Type B pancreatic cell (in vitro differentiated cells): ENCODE measurements around the gene PARD3. TPM values are rescaled to one million over a fixed set of nuclear protein-coding genes. Genes with fewer than 3 reads are reported as not detected.
"Not testable (repeated sequence)": the region's sequence is repeated elsewhere in the genome, so short reads cannot be mapped to it uniquely, and the experiment has no call there.

Source experiments
- DNase-seq: peaks from one replicate; pipeline ENCODE4 v3.0.0; 2021; ENCODE audit warnings: mixed read lengths; ENCODE audit not compliant: unreplicated experiment; ENCODE audit errors: extremely low spot score
- H3K27ac Mint-ChIP-seq: 2 replicates; pipeline ENCODE4 v1.8.0; 2021; ENCODE audit warnings: mild to moderate bottlenecking, mixed read lengths
- H3K27me3 Mint-ChIP-seq: 2 replicates; pipeline ENCODE4 v1.8.0; 2021; ENCODE audit warnings: mixed read lengths
- H3K36me3 Mint-ChIP-seq: 2 replicates; pipeline ENCODE4 v1.8.0; 2021; ENCODE audit warnings: mixed read lengths
- H3K4me1 Mint-ChIP-seq: one replicate; pipeline ENCODE4 v1.8.0; 2021; ENCODE audit warnings: mixed read lengths; ENCODE audit not compliant: unreplicated experiment
- H3K4me3 Mint-ChIP-seq: 2 replicates; pipeline ENCODE4 v1.8.0; 2021; ENCODE audit warnings: mild to moderate bottlenecking, mixed read lengths
- H3K9me3 Mint-ChIP-seq: 2 replicates; pipeline ENCODE4 v1.8.0; 2021; ENCODE audit warnings: mixed read lengths
- total RNA-seq: library from RNA; stranded (reverse); gene quantifications from 2 replicates; pipeline ENCODE4 v1.2.1, GENCODE V29; 2021; ENCODE audit warnings: low replicate concordance
- TF ChIP-seq, protein P1 (sequence below): fragments of 200-600 bp; sonication (generic); conservative IDR thresholded peaks from 2 replicates; pipeline ENCODE4 v1.5.0; 2021; ENCODE audit warnings: antibody characterized with exemption, mild to moderate bottlenecking

PARD3 gene
- total RNA-seq, 1 donor from 2014 or later, result 52.3 TPM

DNA sequence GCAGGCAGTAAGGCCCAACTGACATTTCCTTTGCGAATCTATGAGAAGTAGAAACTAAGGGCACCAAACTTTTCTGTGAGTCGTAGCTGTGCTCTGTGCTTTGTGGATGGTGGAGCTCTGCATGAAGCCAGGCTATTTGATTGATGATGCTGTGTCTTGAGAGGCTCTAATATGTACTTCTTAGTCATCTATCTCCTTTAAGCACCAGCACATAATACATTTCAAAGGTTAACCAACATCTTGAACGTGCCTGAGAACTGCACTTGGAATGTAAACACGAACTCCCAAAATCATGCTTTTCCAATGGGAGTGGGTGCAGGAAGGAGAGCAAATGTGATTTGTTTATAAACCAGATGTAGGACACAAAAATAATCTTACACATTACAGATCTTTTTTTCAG lies 411.6 kb downstream of the PARD3 start:
- peaks cover 4% of the 10 kb centered on the region for H3K9me3 Mint-ChIP-seq
- DNase-seq, result no peak
- H3K27ac Mint-ChIP-seq, result no peak overlapping the region
- H3K4me1 Mint-ChIP-seq, result peaks cover 37% of the 10 kb centered on the region
- H3K27me3 Mint-ChIP-seq, result no peaks in the 10 kb centered on the region
- H3K36me3 Mint-ChIP-seq, result peaks cover 8% of the 10 kb centered on the region
- no peak overlapping the region for H3K4me3 Mint-ChIP-seq
- TF ChIP-seq, protein P1, sequence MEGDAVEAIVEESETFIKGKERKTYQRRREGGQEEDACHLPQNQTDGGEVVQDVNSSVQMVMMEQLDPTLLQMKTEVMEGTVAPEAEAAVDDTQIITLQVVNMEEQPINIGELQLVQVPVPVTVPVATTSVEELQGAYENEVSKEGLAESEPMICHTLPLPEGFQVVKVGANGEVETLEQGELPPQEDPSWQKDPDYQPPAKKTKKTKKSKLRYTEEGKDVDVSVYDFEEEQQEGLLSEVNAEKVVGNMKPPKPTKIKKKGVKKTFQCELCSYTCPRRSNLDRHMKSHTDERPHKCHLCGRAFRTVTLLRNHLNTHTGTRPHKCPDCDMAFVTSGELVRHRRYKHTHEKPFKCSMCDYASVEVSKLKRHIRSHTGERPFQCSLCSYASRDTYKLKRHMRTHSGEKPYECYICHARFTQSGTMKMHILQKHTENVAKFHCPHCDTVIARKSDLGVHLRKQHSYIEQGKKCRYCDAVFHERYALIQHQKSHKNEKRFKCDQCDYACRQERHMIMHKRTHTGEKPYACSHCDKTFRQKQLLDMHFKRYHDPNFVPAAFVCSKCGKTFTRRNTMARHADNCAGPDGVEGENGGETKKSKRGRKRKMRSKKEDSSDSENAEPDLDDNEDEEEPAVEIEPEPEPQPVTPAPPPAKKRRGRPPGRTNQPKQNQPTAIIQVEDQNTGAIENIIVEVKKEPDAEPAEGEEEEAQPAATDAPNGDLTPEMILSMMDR, result no peak

DNA sequence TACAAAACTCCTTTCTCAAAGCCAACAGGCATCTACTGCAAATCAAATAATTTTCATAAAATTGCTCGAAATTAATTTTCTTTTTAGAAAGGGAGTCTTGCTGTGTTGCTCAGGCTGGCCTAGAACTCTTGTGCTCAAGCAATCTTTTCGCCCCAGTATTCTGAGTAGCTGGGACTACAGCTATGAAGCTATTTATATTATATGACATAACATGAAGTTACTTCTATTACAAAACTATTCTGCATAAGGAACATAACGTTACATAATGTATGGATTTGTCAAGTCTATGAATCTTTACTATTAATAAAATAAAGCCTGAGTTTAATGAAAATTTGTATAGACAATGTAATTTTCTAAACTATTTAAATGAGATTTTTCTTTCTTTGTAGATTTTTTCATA lies 415.0 kb downstream of the PARD3 start:
- DNase-seq, result no peak
- no peak overlapping the region for H3K27ac Mint-ChIP-seq
- no peaks in the 10 kb centered on the region for H3K27me3 Mint-ChIP-seq
- peaks cover 14% of the 10 kb centered on the region for H3K36me3 Mint-ChIP-seq
- no peak overlapping the region for H3K4me3 Mint-ChIP-seq
- H3K9me3 Mint-ChIP-seq, result no peaks in the 10 kb centered on the region
- TF ChIP-seq, protein P1, result no peak
- peaks cover 12% of the 10 kb centered on the region for H3K4me1 Mint-ChIP-seq

DNA sequence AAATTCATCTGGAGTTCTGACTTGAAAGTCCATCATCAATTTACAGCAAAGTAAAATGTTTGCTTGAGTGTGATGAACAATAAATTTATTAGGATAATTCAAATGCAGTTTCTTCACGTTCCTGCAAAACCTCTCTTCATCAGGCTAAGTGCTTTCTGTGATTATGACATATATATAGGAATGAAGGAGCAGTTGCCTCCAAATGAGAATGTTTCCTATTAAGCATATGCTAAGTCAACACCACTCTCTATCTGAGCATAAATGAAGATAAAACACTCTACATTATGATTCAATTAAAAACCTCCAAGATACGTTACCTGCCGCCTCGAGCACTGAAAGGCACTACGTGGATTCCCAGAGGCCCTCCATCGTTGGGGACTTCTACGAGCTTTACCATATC lies 416.1 kb downstream of the PARD3 start:
- Mint-ChIP-seq H3K27me3 (no peaks in the 10 kb centered on the region), H3K27ac (no peak overlapping the region), H3K4me3 (no peak overlapping the region), H3K9me3 (no peaks in the 10 kb centered on the region), H3K36me3 (peaks cover 14% of the 10 kb centered on the region), H3K4me1 (peaks cover 12% of the 10 kb centered on the region)
- no peak for DNase-seq
- TF ChIP-seq, protein P1, result no peak

DNA sequence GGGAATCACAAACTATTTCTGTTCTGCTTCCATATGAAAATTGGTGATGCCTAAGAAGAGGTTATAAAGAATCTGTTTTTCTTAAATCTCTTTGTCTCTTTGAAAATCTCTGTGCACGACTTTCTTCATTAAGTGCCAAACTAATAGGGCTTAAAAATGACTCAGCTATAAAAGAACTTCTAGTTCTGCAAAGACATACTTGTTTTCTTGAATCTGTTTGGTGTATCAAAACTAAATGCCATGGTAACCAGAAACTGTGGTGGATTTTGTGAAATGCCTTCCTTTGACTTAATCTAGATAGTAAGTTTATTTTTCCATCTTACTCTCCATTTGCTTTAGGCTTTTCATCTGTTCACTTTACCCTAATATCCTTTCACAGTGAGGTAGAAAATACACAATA lies 417.8 kb downstream of the PARD3 start:
- Mint-ChIP-seq H3K36me3 (peaks cover 14% of the 10 kb centered on the region), H3K4me1 (peaks cover 4% of the 10 kb centered on the region)

DNA sequence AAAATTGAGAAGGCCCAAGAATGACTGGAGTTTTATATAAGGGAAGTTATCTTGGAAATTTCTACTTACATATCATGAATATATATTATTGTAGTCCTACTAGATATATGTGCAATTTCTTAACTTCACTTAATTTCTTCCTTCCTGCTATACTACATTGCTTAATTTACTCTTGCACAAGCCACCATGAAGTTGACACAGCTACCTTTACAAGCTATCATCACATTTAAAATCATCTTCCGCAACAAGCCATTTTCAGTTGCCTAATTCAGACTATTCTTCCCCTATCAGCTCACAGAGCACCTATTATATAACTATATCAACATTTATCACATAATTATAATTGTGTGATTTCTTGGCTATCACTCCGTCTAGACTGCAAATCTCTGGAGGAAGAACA lies 418.4 kb downstream of the PARD3 start:
- no peaks in the 10 kb centered on the region for H3K27me3 Mint-ChIP-seq
- no peaks in the 10 kb centered on the region for H3K9me3 Mint-ChIP-seq
- no peak overlapping the region for H3K4me3 Mint-ChIP-seq
- peaks cover 14% of the 10 kb centered on the region for H3K36me3 Mint-ChIP-seq
- no peak for DNase-seq
- no peak overlapping the region for H3K27ac Mint-ChIP-seq
- H3K4me1 Mint-ChIP-seq, result peaks cover 1% of the 10 kb centered on the region
- TF ChIP-seq, protein P1, result no peak

More for the DNA sequence above, 417.8 kb downstream of the PARD3 start:
- Mint-ChIP-seq H3K4me3 (no peak overlapping the region), H3K9me3 (no peaks in the 10 kb centered on the region), H3K27ac (no peak overlapping the region), H3K27me3 (no peaks in the 10 kb centered on the region)
- no peak for DNase-seq
- TF ChIP-seq, protein P1, result no peak

DNA sequence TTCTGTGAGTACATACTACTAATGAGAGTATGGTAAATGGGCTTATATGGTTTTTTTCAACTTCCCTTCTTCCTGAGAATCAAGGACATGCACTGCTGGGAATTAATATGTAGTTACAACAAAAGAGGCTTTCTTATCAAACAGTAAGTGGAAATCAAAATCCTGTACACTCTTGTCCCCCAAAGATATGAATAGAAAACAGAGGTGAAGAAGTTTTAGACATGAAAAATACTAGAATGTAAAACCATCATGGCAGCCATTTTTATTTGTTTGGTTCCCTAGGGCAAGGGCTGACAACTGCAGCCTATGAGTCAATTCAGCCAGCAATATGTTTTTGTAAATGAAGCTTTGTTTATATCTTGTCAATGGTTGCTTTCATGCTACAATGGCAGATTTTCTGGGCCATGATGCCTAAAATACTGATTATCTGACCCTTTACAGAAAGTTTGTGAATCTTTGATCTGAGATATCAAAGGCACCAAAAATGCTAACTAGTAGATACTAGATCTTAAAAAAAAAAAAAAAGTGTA lies 422.4 kb downstream of the PARD3 start:
- no peak for DNase-seq
- no peak overlapping the region for H3K27ac Mint-ChIP-seq
- H3K9me3 Mint-ChIP-seq, result no peaks in the 10 kb centered on the region
- TF ChIP-seq, protein P1, result no peak
- H3K4me1 Mint-ChIP-seq, result peaks cover 6% of the 10 kb centered on the region
- H3K36me3 Mint-ChIP-seq, result peaks cover 9% of the 10 kb centered on the region
- no peaks in the 10 kb centered on the region for H3K27me3 Mint-ChIP-seq
- H3K4me3 Mint-ChIP-seq, result no peak overlapping the region

DNA sequence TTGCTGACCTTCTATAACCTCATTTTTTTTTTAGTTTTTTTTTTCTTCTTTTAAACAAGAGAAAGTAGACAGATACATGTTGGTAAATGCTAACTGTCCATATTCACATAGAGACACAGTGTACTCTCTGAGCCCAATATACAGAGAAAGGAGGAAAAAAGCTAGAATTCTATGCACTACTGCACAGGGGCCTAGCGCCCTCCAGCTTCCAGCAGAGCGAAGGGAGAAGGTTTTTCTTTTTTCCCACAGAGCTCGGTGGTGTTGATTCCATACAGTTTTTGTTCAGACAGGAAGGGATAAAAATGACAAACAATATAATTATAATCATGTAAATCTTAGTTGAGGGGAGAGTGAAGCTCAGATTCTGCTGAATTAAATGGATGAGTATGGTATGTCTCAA lies 423.9 kb downstream of the PARD3 start:
- H3K36me3 Mint-ChIP-seq, DNase-seq, H3K4me3 Mint-ChIP-seq, H3K27ac Mint-ChIP-seq, H3K27me3 Mint-ChIP-seq, H3K9me3 Mint-ChIP-seq, H3K4me1 Mint-ChIP-seq: not testable (repeated sequence)
